Upper lobe of left lung (tissue), 6 donors: Measurements from ENCODE around the gene NKAIN2. TPM values are rescaled to one million over a fixed set of nuclear protein-coding genes. Genes with fewer than 3 reads are reported as not detected.

Source experiments
- ATAC-seq, 2 donors: fragments of 200-7000 bp; cut with Tn5 transposase; one replicate each; pipeline ENCODE4 v1.9.1; 2022; ENCODE audit warnings: mild to moderate bottlenecking in 2 of 2, moderate library complexity in 2 of 2; ENCODE audit not compliant: low FRiP score in 2 of 2
- DNase-seq, 2 donors: peaks; one replicate each; pipeline ENCODE4 v3.0.0-alpha.2; 2019 to 2020
- H3K27ac ChIP-seq, 4 donors: fragments of 200-600 bp; sonication (generic); one replicate each; pipeline ENCODE4 v1.5.1; 2016 to 2019
- H3K27me3 ChIP-seq, 4 donors: fragments of 200-600 bp; sonication (generic); one replicate each; pipeline ENCODE4 v1.5.1; 2017 to 2019
- H3K36me3 ChIP-seq, 4 donors: fragments of 200-600 bp; sonication (generic); one replicate each; pipeline ENCODE4 v1.5.1; 2016 to 2019
- H3K4me1 ChIP-seq, 4 donors: fragments of 200-600 bp; sonication (generic); one replicate each; pipeline ENCODE4 v1.5.1; 2018 to 2019
- H3K4me3 ChIP-seq, 4 donors: fragments of 200-600 bp; sonication (generic); one replicate each; pipeline ENCODE4 v1.5.1; 2017 to 2019; ENCODE audit warnings: mild to moderate bottlenecking in 2 of 4, moderate library complexity in 1 of 4
- H3K9me3 ChIP-seq, 4 donors: fragments of 200-600 bp; sonication (generic); one replicate each; pipeline ENCODE4 v1.5.1; 2018 to 2019
- CTCF ChIP-seq, 6 experiments: fragments of 450-650 bp in 4 of 6; fragments of 200-600 bp in 2 of 6; sonication (generic) in 2 of 6; IDR thresholded peaks; one replicate each; pipeline ENCODE4 v1.5.1; 2016 to 2019; ENCODE audit warnings: antibody characterized with exemption in 6 of 6
- EP300 ChIP-seq, 4 donors: sonication (generic); formaldehyde crosslinking; IDR thresholded peaks; one replicate each; pipeline ENCODE4 v1.5.1; 2017; ENCODE audit warnings: antibody characterized with exemption in 4 of 4, control low read depth in 2 of 4
- POLR2A ChIP-seq, 4 donors: fragments of 450-650 bp; IDR thresholded peaks; one replicate each; pipeline ENCODE4 v1.5.1; 2016 to 2017; ENCODE audit warnings: antibody characterized with exemption in 4 of 4, mild to moderate bottlenecking in 2 of 4
- POLR2AphosphoS5 ChIP-seq, 2 donors: sonication (generic); formaldehyde crosslinking; IDR thresholded peaks; one replicate each; pipeline ENCODE4 v1.5.1; 2017; ENCODE audit warnings: antibody characterized with exemption in 2 of 2
- WGBS, 2 donors: methylation state at CpG; one replicate each; pipeline ENCODE4 v1.1.5; 2017 to 2018; 5-methylcytosine and 5-hydroxymethylcytosine counted together
- total RNA-seq, 6 donors: library from RNA; depleted of rRNA in 4 of 6; stranded (reverse); fragments of >200 nt in 4 of 6; gene quantifications; one replicate each; pipeline versions ENCODE4 v1.1.0 to v1.2.1, GENCODE V29; 2016 to 2021
- donor health status: DM: no; HTN: no; CAD: no; lungs with moderate emphysema.
- donor health status: DM: no; HTN: yes; CAD: no; lungs with severe emphysema.

The NKAIN2 gene
- total RNA-seq, 6 donors from 2014 or later: 0.13 to 0.20 TPM; not detected in 4

GRCh38 chr6:124303971-124304370 is 500.3 kb downstream of the NKAIN2 start:
- H3K36me3 ChIP-seq: no peaks in the 10 kb centered on the region
- WGBS, 2 donors: 75 to 84% methylated on average over 2 of the region's 2 CpGs
- H3K4me1 ChIP-seq: no peaks in the 10 kb centered on the region
- ATAC-seq: no peak
- no peak overlapping the region for H3K4me3 ChIP-seq
- H3K27ac ChIP-seq: no peak overlapping the region
- TF ChIP-seq CTCF (IDR thresholded peaks at IDR 0.05) (no peak), POLR2A (IDR thresholded peaks at IDR 0.05) (no peak), EP300 (IDR thresholded peaks at IDR 0.05) (no peak), POLR2AphosphoS5 (IDR thresholded peaks at IDR 0.05) (no peak)
- DNase-seq: no peak
- H3K9me3 ChIP-seq: no peaks in the 10 kb centered on the region
- H3K27me3 ChIP-seq: no peaks in the 10 kb centered on the region

- ATAC-seq (no peak), DNase-seq (no peak)
- Histone ChIP-seq H3K9me3 (no peaks in the 10 kb centered on the region), H3K27ac (no peak overlapping the region), H3K27me3 (no peaks in the 10 kb centered on the region), H3K4me3 (no peak overlapping the region), H3K4me1 (no peaks in the 10 kb centered on the region), H3K36me3 (no peaks in the 10 kb centered on the region)
- 58 to 71% methylated on average over 1 of the region's 1 CpG for WGBS, 2 donors
- TF ChIP-seq CTCF (IDR thresholded peaks at IDR 0.05) (no peak), POLR2AphosphoS5 (IDR thresholded peaks at IDR 0.05) (no peak), POLR2A (IDR thresholded peaks at IDR 0.05) (no peak), EP300 (IDR thresholded peaks at IDR 0.05) (no peak)
Observed at GRCh38 chr6:124310139-124310538, 506.5 kb downstream of the NKAIN2 start.

GRCh38 chr6:124319410-124319809 is 515.7 kb downstream of the NKAIN2 start:
- DNase-seq: no peak
- TF ChIP-seq CTCF (IDR thresholded peaks at IDR 0.05): no peak
- TF ChIP-seq EP300 (IDR thresholded peaks at IDR 0.05): no peak
- ATAC-seq: no peak
- WGBS, 2 donors: 74 to 88% methylated on average over 2 of the region's 2 CpGs
- H3K27ac ChIP-seq: no peak overlapping the region
- no peaks in the 10 kb centered on the region for H3K4me1 ChIP-seq
- no peaks in the 10 kb centered on the region for H3K9me3 ChIP-seq
- no peaks in the 10 kb centered on the region for H3K36me3 ChIP-seq
- no peak overlapping the region for H3K4me3 ChIP-seq
- no peaks in the 10 kb centered on the region for H3K27me3 ChIP-seq

GRCh38 chr6:124324237-124324636 is 520.6 kb downstream of the NKAIN2 start:
- H3K9me3 ChIP-seq: no peaks in the 10 kb centered on the region
- ATAC-seq: no peak
- no peak overlapping the region for H3K27ac ChIP-seq
- no peak for TF ChIP-seq POLR2A (IDR thresholded peaks at IDR 0.05)
- no peak for TF ChIP-seq CTCF (IDR thresholded peaks at IDR 0.05)
- TF ChIP-seq EP300 (IDR thresholded peaks at IDR 0.05): no peak
- no peak for TF ChIP-seq POLR2AphosphoS5 (IDR thresholded peaks at IDR 0.05)
- no peaks in the 10 kb centered on the region for H3K4me1 ChIP-seq
- H3K36me3 ChIP-seq: no peaks in the 10 kb centered on the region
- no peak for DNase-seq
- H3K27me3 ChIP-seq: no peaks in the 10 kb centered on the region
- no peak overlapping the region for H3K4me3 ChIP-seq

- Histone ChIP-seq H3K27me3 (no peaks in the 10 kb centered on the region), H3K9me3 (no peaks in the 10 kb centered on the region), H3K36me3 (no peaks in the 10 kb centered on the region), H3K4me3 (no peak overlapping the region), H3K27ac (no peak overlapping the region), H3K4me1 (no peaks in the 10 kb centered on the region)
- DNase-seq (no peak), ATAC-seq (no peak)
- TF ChIP-seq CTCF (IDR thresholded peaks at IDR 0.05) (no peak), POLR2A (IDR thresholded peaks at IDR 0.05) (no peak), POLR2AphosphoS5 (IDR thresholded peaks at IDR 0.05) (no peak), EP300 (IDR thresholded peaks at IDR 0.05) (no peak)
- WGBS, 2 donors: 65 to 76% methylated on average over 1 of the region's 1 CpG
Observed at GRCh38 chr6:124330197-124330596, 526.5 kb downstream of the NKAIN2 start.
